ENCODE results near the gene DACT2. TPM values are rescaled to one million over a fixed set of nuclear protein-coding genes. Genes with fewer than 3 reads are reported as not detected.

Gene DACT2
- total RNA-seq, 1 experiment from 2014 or later = not detected

GRCh38 chr6:168310403-168310802 is 9.2 kb downstream of the DACT2 start:
- H3K4me1 ChIP-seq (ENCODE audit: control insufficient read depth in 1 of 2, insufficient read depth in 2 of 2, low read length in 2 of 2) = no peaks in the 10 kb centered on the region
- POLR2A ChIA-PET = no interaction called here
- RAD21 ChIA-PET (ENCODE audit: low non-redundant PET in 1 of 2, low total read pairs in 2 of 2, uncharacterized antibody in 2 of 2, unreplicated experiment in 2 of 2) = no interaction called here
- no peaks in the 10 kb centered on the region for H3K9me2 ChIP-seq (ENCODE audit: insufficient read depth)
- DNase-seq (ENCODE audit: low read depth, low spot score) = no peak
- H3K36me3 ChIP-seq (ENCODE audit: control insufficient read depth in 1 of 2, insufficient read depth in 2 of 2, low read length in 2 of 2) = no peaks in the 10 kb centered on the region
- intact Hi-C loops (cut with micrococcal nuclease) = no loop called here
- CTCF ChIA-PET = no interaction called here
- H3K27me3 ChIP-seq (ENCODE audit: insufficient read depth, low read length) = no peaks in the 10 kb centered on the region
- no peaks in the 10 kb centered on the region for H3K9me3 ChIP-seq (ENCODE audit: control insufficient read depth in 1 of 2, insufficient read depth in 1 of 2, low read depth in 1 of 2, low read length in 2 of 2)
- no peak overlapping the region for H3K4me3 ChIP-seq (replicated peaks in 1 of 2; ENCODE audit: low read depth in 1 of 2, low read length in 2 of 2)
- no peak overlapping the region for H3K27ac ChIP-seq (ENCODE audit: low read depth, low read length)
- no peak for TF ChIP-seq SIN3A (IDR thresholded peaks at IDR 0.05; ENCODE audit: low read depth)
- TF ChIP-seq, protein P1, sequence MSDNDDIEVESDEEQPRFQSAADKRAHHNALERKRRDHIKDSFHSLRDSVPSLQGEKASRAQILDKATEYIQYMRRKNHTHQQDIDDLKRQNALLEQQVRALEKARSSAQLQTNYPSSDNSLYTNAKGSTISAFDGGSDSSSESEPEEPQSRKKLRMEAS (IDR thresholded peaks at IDR 0.05) = no peak
- TF ChIP-seq SRF (IDR thresholded peaks at IDR 0.05; ENCODE audit: low read depth) = no peak
- no peak for TF ChIP-seq ZFX (IDR thresholded peaks at IDR 0.05)
- TF ChIP-seq ZNF274 (IDR thresholded peaks at IDR 0.05; ENCODE audit: low read depth, low read length) = no peak
- no peak overlapping the region for H2AFZ ChIP-seq (ENCODE audit: low read depth, low read length, poor library complexity, severe bottlenecking)
- ATAC-seq = no peak
- no TSS peak for BruUV-seq (replicated peaks)
- no peak overlapping the region for H3K9ac ChIP-seq (ENCODE audit: low read length)
- H3K79me2 ChIP-seq (ENCODE audit: insufficient read depth, low read length) = no peaks in the 10 kb centered on the region
- H3K4me2 ChIP-seq (ENCODE audit: low read length) = no peak overlapping the region
- no peaks in the 10 kb centered on the region for H4K20me1 ChIP-seq (ENCODE audit: insufficient read depth)

DNA sequence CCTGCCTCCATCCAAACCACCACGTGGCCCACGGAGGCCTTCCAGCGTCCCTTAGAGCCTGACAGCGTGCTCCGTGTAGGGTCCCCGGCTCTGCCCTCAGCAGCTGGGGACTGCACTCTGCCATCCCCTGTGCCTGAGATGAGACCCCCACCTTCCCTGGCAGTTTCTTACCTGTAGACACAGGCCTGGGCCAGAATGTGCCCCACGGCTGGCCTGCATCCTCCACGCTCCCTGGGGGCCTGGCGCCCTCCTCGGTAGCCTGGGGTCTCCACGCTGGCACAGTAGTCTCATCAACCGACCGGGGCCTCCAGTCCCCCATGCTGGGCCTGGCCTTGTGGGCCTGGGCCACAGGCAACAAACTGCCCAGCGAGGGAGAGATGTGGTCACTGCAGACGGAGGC is 9.6 kb downstream of the DACT2 start:
- no peak for TF ChIP-seq CTCF (IDR thresholded peaks at IDR 0.05 in 2 of 3, conservative IDR thresholded peaks at IDR 0.05 in 1 of 3; ENCODE audit: borderline replicate concordance in 1 of 3, insufficient read depth in 1 of 3, low read depth in 2 of 3, low read length in 2 of 3)
- no peak for TF ChIP-seq SIN3A (IDR thresholded peaks at IDR 0.05; ENCODE audit: low read depth)
- TF ChIP-seq, protein P2, sequence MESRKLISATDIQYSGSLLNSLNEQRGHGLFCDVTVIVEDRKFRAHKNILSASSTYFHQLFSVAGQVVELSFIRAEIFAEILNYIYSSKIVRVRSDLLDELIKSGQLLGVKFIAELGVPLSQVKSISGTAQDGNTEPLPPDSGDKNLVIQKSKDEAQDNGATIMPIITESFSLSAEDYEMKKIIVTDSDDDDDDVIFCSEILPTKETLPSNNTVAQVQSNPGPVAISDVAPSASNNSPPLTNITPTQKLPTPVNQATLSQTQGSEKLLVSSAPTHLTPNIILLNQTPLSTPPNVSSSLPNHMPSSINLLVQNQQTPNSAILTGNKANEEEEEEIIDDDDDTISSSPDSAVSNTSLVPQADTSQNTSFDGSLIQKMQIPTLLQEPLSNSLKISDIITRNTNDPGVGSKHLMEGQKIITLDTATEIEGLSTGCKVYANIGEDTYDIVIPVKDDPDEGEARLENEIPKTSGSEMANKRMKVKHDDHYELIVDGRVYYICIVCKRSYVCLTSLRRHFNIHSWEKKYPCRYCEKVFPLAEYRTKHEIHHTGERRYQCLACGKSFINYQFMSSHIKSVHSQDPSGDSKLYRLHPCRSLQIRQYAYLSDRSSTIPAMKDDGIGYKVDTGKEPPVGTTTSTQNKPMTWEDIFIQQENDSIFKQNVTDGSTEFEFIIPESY (IDR thresholded peaks at IDR 0.05; ENCODE audit: extremely low read depth, insufficient replicate concordance, low read length) = no peak
- TF ChIP-seq EGR1 (IDR thresholded peaks at IDR 0.05; ENCODE audit: low read depth) = no peak
- TF ChIP-seq SP1 (IDR thresholded peaks at IDR 0.05; ENCODE audit: low read depth) = no peak
- no peak for TF ChIP-seq RAD21 (IDR thresholded peaks at IDR 0.05; ENCODE audit: low read depth)
- intact Hi-C loops (cut with micrococcal nuclease) = no loop called here
- ChIA-PET POLR2A (no interaction called here), CTCF (no interaction called here), RAD21 (ENCODE audit: low non-redundant PET in 1 of 2, low total read pairs in 2 of 2, uncharacterized antibody in 2 of 2, unreplicated experiment in 2 of 2) (no interaction called here)
- no peaks in the 10 kb centered on the region for H3K27me3 ChIP-seq (ENCODE audit: insufficient read depth, low read length)
- no peaks in the 10 kb centered on the region for H3K36me3 ChIP-seq (ENCODE audit: control insufficient read depth in 1 of 2, insufficient read depth in 2 of 2, low read length in 2 of 2)
- DNase-seq (ENCODE audit: low read depth, low spot score) (no peak), ATAC-seq (no peak)
- no peak overlapping the region for H3K4me3 ChIP-seq (replicated peaks in 1 of 2; ENCODE audit: low read depth in 1 of 2, low read length in 2 of 2)
- no peak overlapping the region for H3K27ac ChIP-seq (ENCODE audit: low read depth, low read length)
- no peaks in the 10 kb centered on the region for H3K9me2 ChIP-seq (ENCODE audit: insufficient read depth)
- no peaks in the 10 kb centered on the region for H4K20me1 ChIP-seq (ENCODE audit: insufficient read depth)
- no peaks in the 10 kb centered on the region for H3K9me3 ChIP-seq (ENCODE audit: control insufficient read depth in 1 of 2, insufficient read depth in 1 of 2, low read depth in 1 of 2, low read length in 2 of 2)
- H3K4me2 ChIP-seq (ENCODE audit: low read length) = no peak overlapping the region
- H2AFZ ChIP-seq (ENCODE audit: low read depth, low read length, poor library complexity, severe bottlenecking) = no peak overlapping the region
- no peaks in the 10 kb centered on the region for H3K4me1 ChIP-seq (ENCODE audit: control insufficient read depth in 1 of 2, insufficient read depth in 2 of 2, low read length in 2 of 2)
- H3K9ac ChIP-seq (ENCODE audit: low read length) = no peak overlapping the region
- BruUV-seq (replicated peaks) = no TSS peak
- H3K79me2 ChIP-seq (ENCODE audit: insufficient read depth, low read length) = no peaks in the 10 kb centered on the region

All from HCT116 (cell line).